Smooth muscle cell of the brain vasculature (primary cell): ENCODE data around the gene TMEM94.

ENCODE experiments used
- DNase-seq: peaks from one replicate; pipeline ENCODE4 v3.0.0-alpha.2; 2012; ENCODE audit warnings: low read depth, low spot score

Gene TMEM94

GRCh38 chr17:75496005-75496404 is 39.6 kb downstream of the TMEM94 start:
- DNase-seq: no peak

- DNase-seq: no peak
These were observed 41.7 kb downstream of the TMEM94 start for GRCh38 chr17:75498039-75498725.

GRCh38 chr17:75498726-75499213 is 42.3 kb downstream of the TMEM94 start:
- no peak for DNase-seq

- DNase-seq: no peak
These were observed 43.0 kb downstream of the TMEM94 start for GRCh38 chr17:75499313-75500022.

- no peak for DNase-seq
These were observed 44.2 kb downstream of the TMEM94 start for GRCh38 chr17:75500419-75501216.

GRCh38 chr17:75501378-75502071 is 45.1 kb downstream of the TMEM94 start:
- no peak for DNase-seq

GRCh38 chr17:75502072-75502720 is 45.8 kb downstream of the TMEM94 start:
- DNase-seq: no peak

GRCh38 chr17:75502721-75503329 is 46.4 kb downstream of the TMEM94 start:
- no peak for DNase-seq

GRCh38 chr17:75503337-75503950 is 47.0 kb downstream of the TMEM94 start:
- DNase-seq: no peak

- no peak for DNase-seq
These were observed 47.5 kb downstream of the TMEM94 start for GRCh38 chr17:75503976-75504346.

GRCh38 chr17:75504347-75505151 is 48.1 kb downstream of the TMEM94 start:
- no peak for DNase-seq

- DNase-seq: no peak
These were observed 48.6 kb downstream of the TMEM94 start for GRCh38 chr17:75505152-75505409.

GRCh38 chr17:75505640-75506039 is 49.2 kb downstream of the TMEM94 start:
- DNase-seq: no peak

GRCh38 chr17:75506134-75506533 is 49.7 kb downstream of the TMEM94 start:
- DNase-seq: no peak

GRCh38 chr17:75506888-75507287 is 50.5 kb downstream of the TMEM94 start:
- no peak for DNase-seq

GRCh38 chr17:75507733-75508719 is 51.6 kb downstream of the TMEM94 start:
- no peak for DNase-seq

GRCh38 chr17:75508931-75509361 is 52.5 kb downstream of the TMEM94 start:
- DNase-seq: no peak

- no peak for DNase-seq
These were observed 53.3 kb downstream of the TMEM94 start for GRCh38 chr17:75509528-75510258.
